Liver (tissue), 3 donors: ENCODE data around the gene ADGRF3.

Source experiments
- CTCF ChIP-seq: fragments of 150-350 bp; IDR thresholded peaks from 2 replicates; pipeline ENCODE4 v1.5.1; 2017; ENCODE audit warnings: improper control_type of control experiment, low read depth, low read length; ENCODE audit not compliant: missing input control
- REST ChIP-seq: IDR thresholded peaks from 2 replicates; pipeline ENCODE4 v1.6.1; 2016; ENCODE audit warnings: antibody characterized with exemption, mild to moderate bottlenecking
- TAF1 ChIP-seq: conservative IDR thresholded peaks from 2 replicates; pipeline ENCODE4 v1.6.1; 2016; ENCODE audit warnings: antibody characterized with exemption, mild to moderate bottlenecking
- YY1 ChIP-seq: IDR thresholded peaks from 2 replicates; pipeline ENCODE4 v1.6.1; 2016; ENCODE audit warnings: antibody characterized with exemption, mild to moderate bottlenecking
- ZBTB33 ChIP-seq: IDR thresholded peaks from 2 replicates; pipeline ENCODE4 v1.6.1; 2016; ENCODE audit warnings: antibody characterized with exemption
- donor health status: healthy.
- donor health status: healthy.

- TF ChIP-seq ZBTB33 (no peak), CTCF (no peak), REST (no peak), TAF1 (no peak), YY1 (no peak)
Measured at GRCh38 chr2:26297061-26297460, 49.5 kb downstream of the ADGRF3 start.
